Upper lobe of right lung (tissue), 1 donor: Measurements from ENCODE around the gene AIF1L. TPM values are rescaled to one million over a fixed set of nuclear protein-coding genes. Genes with fewer than 3 reads are reported as not detected.

ENCODE experiments used
- ATAC-seq: fragments of 200-7000 bp; cut with Tn5 transposase; one replicate; pipeline ENCODE4 v1.9.1; 2020; ENCODE audit warnings: mild to moderate bottlenecking, moderate library complexity
- DNase-seq: peaks from one replicate; pipeline ENCODE4 v3.0.0-alpha.2; 2020
- H3K27ac ChIP-seq: fragments of 200-600 bp; one replicate; pipeline ENCODE4 v1.8.0; 2022
- H3K27me3 ChIP-seq: fragments of 200-600 bp; one replicate; pipeline ENCODE4 v1.8.0; 2022; ENCODE audit warnings: mild to moderate bottlenecking
- H3K36me3 ChIP-seq: fragments of 200-600 bp; one replicate; pipeline ENCODE4 v1.8.0; 2022
- H3K4me1 ChIP-seq: fragments of 200-600 bp; one replicate; pipeline ENCODE4 v1.8.0; 2022
- H3K4me3 ChIP-seq: fragments of 200-600 bp; one replicate; pipeline ENCODE4 v1.8.0; 2022; ENCODE audit warnings: mild to moderate bottlenecking
- H3K9me3 ChIP-seq: fragments of 200-600 bp; one replicate; pipeline ENCODE4 v1.8.0; 2022
- intact Hi-C: fragments of 100-400 bp; cut with DNase I; formaldehyde crosslinking; loops from one replicate; pipeline ENCODE4 v1.11.0; 2022
- total RNA-seq: library from RNA; stranded (reverse); fragmentation: NEBNext Ultra II Directional; extraction: Animal tissue kit (Norgen Biotek cat#: 25700); gene quantifications from one replicate; pipeline ENCODE4 v1.2.1, GENCODE V29; 2021
- TF ChIP-seq, protein P1 (sequence below): fragments of 200-600 bp; IDR thresholded peaks from one replicate; pipeline ENCODE4 v1.8.0; 2022; ENCODE audit warnings: antibody characterized with exemption
- donor health status: DM: no; HTN: yes; CAD: no; lungs with severe emphysema.

AIF1L gene
- total RNA-seq, 1 donor from 2014 or later: 12.3 TPM

- Histone ChIP-seq H3K27me3 (peaks cover 16% of the 10 kb centered on the region), H3K4me3 (no peak overlapping the region), H3K4me1 (no peaks in the 10 kb centered on the region), H3K27ac (no peak overlapping the region), H3K9me3 (no peaks in the 10 kb centered on the region), H3K36me3 (no peaks in the 10 kb centered on the region)
- DNase-seq (no peak), ATAC-seq (no peak)
- intact Hi-C loops: no loop called here
- TF ChIP-seq, protein P1, sequence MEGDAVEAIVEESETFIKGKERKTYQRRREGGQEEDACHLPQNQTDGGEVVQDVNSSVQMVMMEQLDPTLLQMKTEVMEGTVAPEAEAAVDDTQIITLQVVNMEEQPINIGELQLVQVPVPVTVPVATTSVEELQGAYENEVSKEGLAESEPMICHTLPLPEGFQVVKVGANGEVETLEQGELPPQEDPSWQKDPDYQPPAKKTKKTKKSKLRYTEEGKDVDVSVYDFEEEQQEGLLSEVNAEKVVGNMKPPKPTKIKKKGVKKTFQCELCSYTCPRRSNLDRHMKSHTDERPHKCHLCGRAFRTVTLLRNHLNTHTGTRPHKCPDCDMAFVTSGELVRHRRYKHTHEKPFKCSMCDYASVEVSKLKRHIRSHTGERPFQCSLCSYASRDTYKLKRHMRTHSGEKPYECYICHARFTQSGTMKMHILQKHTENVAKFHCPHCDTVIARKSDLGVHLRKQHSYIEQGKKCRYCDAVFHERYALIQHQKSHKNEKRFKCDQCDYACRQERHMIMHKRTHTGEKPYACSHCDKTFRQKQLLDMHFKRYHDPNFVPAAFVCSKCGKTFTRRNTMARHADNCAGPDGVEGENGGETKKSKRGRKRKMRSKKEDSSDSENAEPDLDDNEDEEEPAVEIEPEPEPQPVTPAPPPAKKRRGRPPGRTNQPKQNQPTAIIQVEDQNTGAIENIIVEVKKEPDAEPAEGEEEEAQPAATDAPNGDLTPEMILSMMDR: no peak
These were observed 6.1 kb upstream of the AIF1L start for GRCh38 chr9:131090025-131090787.

GRCh38 chr9:131091352-131091992 lies 4.9 kb upstream of the AIF1L start:
- no peak overlapping the region for H3K27ac ChIP-seq
- no peak overlapping the region for H3K4me3 ChIP-seq
- ATAC-seq: no peak
- intact Hi-C loops: no loop called here
- H3K9me3 ChIP-seq: no peaks in the 10 kb centered on the region
- H3K36me3 ChIP-seq: no peaks in the 10 kb centered on the region
- no peaks in the 10 kb centered on the region for H3K4me1 ChIP-seq
- H3K27me3 ChIP-seq: peaks cover 24% of the 10 kb centered on the region
- TF ChIP-seq, protein P1: no peak
- DNase-seq: no peak

GRCh38 chr9:131092030-131092429 lies 4.3 kb upstream of the AIF1L start:
- peaks cover 26% of the 10 kb centered on the region for H3K27me3 ChIP-seq
- no peak for DNase-seq
- H3K4me1 ChIP-seq: peaks cover 4% of the 10 kb centered on the region
- intact Hi-C loops: no loop called here
- no peak overlapping the region for H3K27ac ChIP-seq
- no peak for ATAC-seq
- H3K36me3 ChIP-seq: no peaks in the 10 kb centered on the region
- H3K9me3 ChIP-seq: no peaks in the 10 kb centered on the region
- no peak overlapping the region for H3K4me3 ChIP-seq
- TF ChIP-seq, protein P1: no peak

DNA sequence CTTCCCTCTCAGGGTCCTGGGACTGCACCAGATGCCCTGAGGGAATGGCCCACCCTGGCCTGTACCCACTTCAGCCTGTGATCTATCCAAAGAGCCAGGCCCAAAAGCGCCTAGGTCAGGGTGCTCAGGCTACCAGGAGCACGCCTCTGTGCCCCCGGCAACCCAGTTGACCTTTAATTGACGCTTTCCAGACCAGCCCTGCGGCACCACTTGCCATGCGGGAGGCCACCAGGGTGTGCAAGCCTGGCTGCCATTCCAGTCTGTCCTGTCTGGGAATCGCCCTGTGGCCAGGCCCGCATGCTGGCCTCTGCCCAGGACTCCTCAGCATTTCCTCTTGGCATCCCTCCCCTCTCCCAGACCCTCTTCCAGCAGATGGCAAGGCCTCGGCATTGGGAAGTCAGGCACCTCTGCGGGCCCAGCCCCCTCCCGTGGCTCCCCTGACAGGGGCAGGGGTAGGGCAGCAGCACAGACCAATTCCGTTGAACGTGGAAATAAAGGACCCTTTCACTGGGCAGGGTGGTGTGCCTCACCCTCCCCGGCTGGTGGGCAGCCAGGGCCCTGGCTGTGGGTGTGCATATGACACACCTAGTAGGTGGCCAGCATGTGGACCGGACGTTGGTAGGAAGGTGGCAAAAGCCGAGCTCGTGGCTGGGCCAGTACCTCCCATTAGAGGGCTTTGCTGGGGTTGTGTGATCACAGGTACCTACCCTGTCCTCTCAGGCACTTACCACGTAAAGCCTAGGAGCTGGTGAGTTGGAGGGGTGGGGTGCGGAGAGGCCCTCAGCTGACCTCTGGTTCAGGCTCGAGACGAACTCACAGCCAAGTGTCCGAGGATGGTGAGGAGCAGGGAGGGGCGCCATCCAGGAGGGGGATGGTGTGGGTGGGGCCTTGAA lies 3.5 kb upstream of the AIF1L start:
- no peaks in the 10 kb centered on the region for H3K36me3 ChIP-seq
- no peak for DNase-seq
- peaks cover 5% of the 10 kb centered on the region for H3K4me1 ChIP-seq
- no peak overlapping the region for H3K4me3 ChIP-seq
- peaks cover 28% of the 10 kb centered on the region for H3K27me3 ChIP-seq
- ATAC-seq: no peak
- H3K9me3 ChIP-seq: no peaks in the 10 kb centered on the region
- intact Hi-C loops: no loop called here
- H3K27ac ChIP-seq: no peak overlapping the region
- TF ChIP-seq, protein P1: no peak

DNA sequence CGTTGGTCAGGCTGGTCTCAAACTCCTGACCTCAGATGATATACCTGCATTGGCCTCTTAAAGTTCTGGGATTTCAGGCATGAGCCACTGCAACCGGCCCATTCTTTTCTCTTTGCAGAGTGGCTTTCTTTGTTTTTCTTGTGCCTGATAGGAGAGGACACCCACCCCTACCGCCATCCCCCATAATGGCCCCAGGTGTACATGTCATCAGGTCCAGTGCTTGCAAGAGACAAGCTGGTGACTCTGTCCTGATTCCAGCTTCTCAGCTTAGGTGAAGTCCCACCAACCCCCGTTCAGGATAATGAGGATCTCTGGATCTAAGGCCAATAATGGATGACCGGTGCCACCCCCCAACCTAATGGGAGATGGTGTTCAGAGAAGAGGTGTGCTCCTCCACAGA lies 2.3 kb upstream of the AIF1L start:
- ATAC-seq (no peak), DNase-seq (no peak)
- Histone ChIP-seq H3K9me3 (no peaks in the 10 kb centered on the region), H3K27me3 (peaks cover 28% of the 10 kb centered on the region), H3K4me1 (peaks cover 5% of the 10 kb centered on the region), H3K27ac (no peak overlapping the region), H3K36me3 (no peaks in the 10 kb centered on the region), H3K4me3 (no peak overlapping the region)
- TF ChIP-seq, protein P1: no peak
- intact Hi-C loops: no loop called here
